ENCODE results near the gene PROS1.

DNA sequence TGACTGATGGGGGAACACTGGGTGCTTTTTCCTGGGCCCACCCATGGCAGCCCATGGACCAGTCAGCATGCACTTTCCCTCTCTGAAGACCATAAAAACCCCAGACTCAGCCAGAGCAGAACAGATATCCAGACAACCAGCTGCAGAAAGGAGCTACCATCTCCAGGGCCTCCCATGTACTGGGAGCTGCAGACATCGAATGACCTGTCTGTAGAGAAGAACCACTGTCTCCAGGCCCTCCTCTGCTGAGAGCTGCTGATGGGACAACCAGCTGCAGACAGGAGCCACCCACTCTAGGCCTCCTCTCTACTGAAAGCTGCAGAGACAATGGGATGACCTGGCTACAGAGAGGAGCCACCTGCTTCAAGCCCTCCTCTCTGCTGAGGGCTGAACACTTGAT lies 66.6 kb downstream of the PROS1 start:
- TF ChIP-seq, protein P1, sequence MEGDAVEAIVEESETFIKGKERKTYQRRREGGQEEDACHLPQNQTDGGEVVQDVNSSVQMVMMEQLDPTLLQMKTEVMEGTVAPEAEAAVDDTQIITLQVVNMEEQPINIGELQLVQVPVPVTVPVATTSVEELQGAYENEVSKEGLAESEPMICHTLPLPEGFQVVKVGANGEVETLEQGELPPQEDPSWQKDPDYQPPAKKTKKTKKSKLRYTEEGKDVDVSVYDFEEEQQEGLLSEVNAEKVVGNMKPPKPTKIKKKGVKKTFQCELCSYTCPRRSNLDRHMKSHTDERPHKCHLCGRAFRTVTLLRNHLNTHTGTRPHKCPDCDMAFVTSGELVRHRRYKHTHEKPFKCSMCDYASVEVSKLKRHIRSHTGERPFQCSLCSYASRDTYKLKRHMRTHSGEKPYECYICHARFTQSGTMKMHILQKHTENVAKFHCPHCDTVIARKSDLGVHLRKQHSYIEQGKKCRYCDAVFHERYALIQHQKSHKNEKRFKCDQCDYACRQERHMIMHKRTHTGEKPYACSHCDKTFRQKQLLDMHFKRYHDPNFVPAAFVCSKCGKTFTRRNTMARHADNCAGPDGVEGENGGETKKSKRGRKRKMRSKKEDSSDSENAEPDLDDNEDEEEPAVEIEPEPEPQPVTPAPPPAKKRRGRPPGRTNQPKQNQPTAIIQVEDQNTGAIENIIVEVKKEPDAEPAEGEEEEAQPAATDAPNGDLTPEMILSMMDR (IDR thresholded peaks at IDR 0.05) = no peak
- TF ChIP-seq POLR2A (IDR thresholded peaks at IDR 0.05) = no peak

Measured in heart left ventricle (tissue), 13 donors.